Stimulated activated naive CD4-positive, alpha-beta T cell treated with Interleukin-2 at 50 U/mL for 16 hours (primary cell): ENCODE measurements around the gene AJUBA.
"Not testable (repeated sequence)": the region's sequence is repeated elsewhere in the genome, so short reads cannot be mapped to it uniquely, and the experiment has no call there.

Experiments used
- DNase-seq: peaks from one replicate; lab custom pipeline; 2025; lab: John Stamatoyannopoulos, UW

The AJUBA gene

DNA sequence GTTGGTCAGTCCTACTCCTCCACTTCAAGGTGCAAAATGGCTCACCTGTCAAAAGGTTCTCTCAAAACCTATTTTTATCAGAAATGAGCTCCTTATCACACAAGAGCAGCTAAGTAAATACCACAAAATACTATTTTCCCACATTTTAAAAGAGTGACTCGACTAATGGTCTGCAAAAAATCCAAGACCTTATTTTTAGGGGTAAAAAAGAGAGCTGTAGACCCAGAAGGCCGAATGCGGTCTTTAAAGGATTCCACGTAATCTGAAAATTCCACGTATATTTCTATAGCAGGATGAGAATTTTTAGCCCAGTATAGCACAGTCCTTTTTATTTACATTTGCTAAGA lies 23.8 kb upstream of the AJUBA start:
- no peak for DNase-seq

DNA sequence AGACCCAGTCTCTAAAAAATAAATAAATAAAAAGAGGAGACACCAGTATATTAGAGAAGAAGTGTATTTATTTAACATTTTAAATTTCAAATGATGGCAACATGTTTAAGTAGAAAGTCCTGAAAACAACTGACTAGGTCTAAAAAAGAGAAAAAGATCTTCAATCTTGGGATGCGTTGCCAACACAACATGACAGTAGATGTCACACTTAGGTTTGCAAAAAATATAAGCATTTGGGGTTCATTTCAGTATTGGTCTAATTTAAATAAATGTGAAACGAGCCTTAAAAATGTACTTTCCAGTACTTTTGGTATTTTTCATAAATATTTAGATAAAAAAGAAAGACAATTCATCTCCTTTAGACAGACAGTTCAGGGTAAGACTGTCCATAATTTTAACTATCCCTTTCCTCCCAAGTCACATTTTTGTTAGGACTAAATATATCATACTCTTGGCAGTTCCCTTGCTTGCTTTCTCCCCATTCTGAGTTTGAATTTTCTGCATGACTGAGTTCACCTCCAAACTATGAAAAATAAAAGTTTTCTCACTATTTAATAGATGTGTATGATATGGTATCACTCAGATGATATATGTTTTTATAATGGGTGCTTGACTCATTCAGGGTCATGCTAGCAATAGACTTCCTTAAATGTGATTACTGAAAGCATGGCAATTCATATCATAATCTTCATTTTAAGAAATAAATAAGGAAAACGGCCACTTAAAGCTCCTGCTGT lies 23.3 kb upstream of the AJUBA start:
- DNase-seq = no peak

DNA sequence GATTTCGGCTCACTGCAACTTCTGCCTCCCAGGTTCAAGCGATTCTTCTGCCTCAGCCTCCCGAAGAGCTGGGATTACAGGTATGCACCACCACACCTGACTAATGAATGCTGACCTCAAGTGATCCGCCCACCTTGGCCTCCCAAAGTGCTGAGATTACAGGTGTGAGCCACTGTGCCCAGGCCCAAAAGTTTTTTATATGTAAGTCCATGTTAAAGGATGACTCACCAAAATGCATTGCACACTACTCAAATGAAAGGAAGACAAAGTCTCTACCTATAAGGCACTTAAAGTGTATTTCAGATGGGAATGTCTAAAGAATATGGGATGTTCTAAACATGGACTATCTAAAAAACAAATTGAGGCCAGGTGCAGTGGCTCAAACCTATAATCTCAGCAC lies 21.9 kb upstream of the AJUBA start:
- DNase-seq = not testable (repeated sequence)

DNA sequence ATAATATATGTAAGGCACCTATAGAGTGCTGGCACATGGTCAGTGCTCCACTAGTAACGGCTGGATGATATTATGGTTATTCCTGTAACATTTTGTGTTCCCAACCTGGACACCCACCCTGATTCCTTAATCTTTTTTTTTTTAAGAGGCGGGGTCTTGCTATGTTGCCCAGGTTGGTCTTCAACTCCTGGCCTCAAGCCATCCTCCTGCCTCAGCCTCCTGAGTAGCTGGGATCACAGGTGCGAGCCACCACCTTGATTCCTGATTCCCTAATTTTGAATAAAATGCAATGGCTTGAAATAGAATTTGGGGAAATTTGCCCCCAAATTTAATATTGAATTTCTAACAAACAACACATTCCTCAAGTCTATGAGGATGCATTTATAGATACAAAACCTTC lies 20.2 kb upstream of the AJUBA start:
- no peak for DNase-seq

DNA sequence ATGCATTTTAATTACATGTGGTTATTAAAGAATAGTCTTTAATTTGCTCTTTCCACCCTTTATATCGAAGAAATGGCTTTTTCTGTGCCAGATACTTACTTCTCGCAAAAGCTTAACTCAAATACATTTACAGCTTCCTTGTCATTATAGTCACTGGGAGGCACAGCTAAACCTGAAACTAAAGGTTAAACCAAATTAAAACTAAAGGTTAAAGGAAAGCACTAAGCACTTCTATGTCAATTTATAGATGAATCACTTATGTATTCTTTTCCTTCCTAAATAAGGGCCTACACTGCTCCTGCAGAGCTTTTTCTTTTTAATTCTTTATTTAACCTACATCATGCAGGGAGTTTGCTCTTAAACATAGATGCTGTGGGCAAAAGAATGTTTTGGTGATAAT lies 18.5 kb upstream of the AJUBA start:
- DNase-seq = no peak

DNA sequence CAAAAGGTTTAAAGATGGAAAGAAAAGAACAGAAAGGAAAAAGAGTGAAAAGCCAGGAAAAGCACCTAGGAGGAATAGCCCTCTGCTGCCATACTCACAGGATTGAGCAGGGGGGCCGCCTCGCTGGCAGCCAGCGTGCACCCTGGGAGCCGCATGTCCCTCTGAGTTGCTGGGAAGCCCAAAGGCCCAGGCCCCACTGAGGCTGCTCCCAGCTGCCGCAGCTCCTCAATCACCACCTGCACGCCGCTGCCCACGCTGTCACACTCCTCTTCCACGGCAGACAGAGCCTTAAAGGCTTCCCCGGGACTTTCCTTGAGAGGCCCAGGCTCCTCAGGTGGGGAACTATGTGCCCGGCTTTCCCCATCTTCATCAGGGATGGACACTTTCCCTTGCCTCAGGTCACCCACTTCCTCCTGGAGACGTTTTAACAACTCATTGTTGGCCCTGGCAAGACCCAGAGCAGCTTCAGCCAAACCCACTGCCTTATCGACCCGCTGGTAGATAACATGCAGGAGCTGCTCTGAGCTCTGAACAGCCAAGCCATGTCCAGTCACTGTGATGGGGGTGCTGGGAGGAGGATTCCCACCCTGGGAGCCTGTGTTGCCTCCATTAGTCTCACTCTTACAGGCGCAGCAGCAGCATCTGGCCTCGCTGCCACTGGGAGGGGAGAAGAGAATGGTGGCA lies 16.1 kb upstream of the AJUBA start:
- DNase-seq = no peak

DNA sequence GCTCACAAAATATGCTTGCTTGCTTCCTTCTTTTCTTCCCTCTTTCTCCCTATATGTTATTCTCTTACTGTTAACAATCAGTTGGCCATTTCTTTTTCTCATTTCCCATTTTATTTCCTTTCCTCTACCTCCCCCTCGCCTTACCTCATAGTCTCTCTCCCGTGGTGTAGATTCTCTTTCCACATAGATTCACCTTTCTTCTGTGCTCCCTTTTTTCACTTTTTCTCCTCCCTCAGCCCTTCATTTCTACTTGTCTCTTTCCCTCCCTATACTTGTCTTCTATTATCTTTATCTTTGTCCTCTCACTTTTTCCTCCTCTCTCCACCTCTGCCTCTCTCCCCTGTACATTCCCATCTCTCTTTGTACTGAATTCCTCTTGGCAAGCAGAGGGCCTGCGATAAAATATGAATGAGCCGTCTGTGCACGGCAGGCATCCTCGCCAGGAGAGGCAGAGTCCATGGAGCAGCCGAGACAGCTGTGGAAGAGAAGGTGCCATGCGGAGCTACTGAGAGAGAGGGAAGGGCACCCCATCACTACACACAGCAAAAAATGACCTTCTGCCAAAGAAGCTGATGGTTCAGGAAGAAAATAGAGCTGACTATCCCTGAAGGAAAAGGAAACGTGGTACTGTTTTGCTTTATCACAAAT lies 15.4 kb upstream of the AJUBA start:
- DNase-seq = no peak

DNA sequence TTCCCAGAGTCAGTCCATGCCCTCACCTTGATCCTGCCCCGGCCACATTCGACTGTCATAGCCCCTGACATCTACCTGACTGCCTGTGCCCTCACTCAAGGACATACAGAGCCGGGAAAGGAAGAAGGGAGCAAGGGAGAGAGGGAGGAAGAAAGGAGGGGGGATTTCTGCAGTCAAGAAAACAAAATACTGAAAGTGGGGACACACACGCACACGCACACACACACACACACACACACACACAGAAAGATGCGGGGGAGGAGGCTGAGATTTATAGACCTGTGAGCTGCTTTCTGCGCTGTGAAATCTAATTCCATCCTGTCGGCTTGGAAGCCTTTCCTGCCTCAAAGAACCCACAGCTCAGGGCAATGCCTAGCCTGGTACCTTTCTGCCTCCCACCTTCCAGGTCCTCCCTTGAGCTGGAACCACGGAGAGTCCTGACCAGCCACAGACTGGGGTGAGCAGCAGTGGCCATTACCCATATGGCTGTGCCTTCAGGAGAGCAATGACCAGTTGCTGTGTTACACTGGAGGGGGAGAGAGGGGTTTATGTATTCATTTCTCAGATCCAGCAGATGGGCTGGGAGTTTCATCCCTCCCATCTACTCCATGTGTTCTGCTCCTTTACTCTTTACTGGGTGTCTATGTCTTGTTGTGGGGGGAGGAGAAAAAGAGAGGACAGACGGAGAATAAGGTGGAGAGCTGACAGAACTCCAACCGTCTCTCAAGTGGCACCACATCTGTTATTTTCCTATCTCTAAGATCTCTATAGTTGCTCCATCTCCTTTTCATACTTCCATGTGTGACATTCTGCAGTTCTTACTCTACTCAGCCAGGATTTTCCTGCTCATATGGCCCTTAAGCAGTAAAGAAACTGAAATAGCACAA lies 14.7 kb upstream of the AJUBA start:
- no peak for DNase-seq

DNA sequence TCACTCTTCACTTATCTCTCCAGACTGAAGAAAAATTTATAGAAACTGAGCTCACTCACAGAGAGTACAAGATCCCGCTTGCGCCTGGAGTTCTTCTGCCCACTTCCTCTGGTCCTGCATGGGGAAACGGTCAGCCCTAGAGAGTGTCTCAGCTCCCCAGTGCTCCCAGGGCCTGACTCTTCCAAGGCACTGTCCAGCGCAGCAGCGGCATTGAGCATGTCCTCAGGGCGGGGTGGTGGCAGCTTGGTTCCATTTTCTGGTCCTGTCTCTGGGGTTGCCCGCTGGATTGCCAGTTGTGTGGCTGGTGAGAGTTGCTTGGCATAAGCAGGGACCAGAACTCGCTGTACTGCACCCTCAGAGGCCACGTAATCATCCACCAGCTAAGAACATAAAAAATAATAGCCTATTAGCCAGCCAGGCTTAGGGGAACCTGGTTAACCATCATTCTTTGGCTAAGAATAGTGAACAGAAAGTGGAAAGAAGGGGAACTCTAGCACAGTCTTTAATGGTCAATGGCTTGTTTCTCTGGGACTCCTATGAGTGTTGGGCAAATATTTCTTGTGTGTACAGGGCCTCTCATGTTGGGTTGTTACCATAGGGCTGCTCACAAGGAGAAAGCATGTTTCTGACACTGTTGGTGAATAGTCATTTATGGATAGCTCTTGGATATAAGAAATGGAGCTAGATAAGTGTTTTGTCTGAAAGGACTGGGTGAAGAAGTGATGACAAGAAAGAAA lies 13.7 kb upstream of the AJUBA start:
- DNase-seq = no peak

DNA sequence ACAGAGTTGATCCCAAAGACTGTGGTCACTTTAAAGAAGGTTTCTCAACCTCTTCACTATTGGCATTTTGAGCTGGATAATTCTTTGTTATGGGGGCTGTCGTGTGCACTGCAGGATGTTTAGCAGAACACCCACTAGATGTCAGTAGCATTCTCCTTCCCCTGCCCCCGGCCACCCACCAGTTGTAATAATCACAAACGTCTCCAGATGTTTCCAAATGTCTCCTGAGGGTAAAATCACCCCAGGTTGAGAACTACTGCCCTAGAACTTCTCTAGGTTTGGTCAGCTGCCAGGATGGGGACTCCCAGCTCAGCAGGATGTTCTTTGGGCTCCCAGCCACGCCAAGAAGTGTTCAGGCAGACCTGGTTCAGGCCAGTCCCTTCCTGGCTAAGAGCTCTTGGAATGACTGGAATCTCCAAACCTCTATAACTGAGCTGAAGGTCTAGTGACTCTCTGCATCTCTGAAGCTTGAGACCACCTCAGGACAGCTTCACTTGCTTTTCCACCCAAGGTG lies 12.5 kb upstream of the AJUBA start:
- DNase-seq = no peak

DNA sequence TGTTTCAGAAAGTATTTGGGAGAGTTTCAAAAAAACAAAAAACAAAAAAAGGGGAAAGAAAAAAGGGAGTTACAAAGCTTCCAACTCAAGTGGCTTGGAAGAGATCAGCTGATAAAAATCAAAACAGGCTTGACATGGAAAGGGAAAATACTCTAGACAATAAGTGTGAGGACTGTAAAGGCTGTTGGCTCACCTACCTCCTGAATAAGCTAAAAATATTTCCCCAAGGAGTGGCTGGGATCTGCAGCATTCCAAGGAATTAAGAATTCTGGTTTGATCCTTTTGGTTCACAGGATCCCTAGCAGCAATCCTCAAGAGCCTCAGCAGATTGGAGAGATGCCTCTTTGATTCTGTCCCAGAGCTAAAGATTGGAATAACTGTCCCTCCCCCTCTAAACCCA lies 11.2 kb upstream of the AJUBA start:
- no peak for DNase-seq

DNA sequence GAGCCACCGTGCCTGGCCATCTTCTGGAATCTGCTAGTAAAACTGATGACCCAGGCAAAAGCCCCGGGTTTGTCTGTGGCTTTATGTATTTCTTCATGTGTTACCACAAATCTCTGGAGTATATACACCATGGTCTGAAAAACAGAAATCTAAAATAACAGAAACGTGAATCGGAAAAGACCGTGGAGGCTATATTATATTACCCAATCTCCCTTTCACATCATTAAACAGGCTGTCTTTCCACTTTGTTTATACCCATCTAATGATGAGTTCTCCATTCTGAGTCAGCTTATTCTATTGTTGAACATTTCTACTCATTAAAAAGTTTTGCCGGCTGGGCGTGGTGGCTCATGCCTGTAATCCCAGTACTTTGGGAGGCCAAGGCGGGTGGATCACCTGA lies 9.5 kb upstream of the AJUBA start:
- no peak for DNase-seq

DNA sequence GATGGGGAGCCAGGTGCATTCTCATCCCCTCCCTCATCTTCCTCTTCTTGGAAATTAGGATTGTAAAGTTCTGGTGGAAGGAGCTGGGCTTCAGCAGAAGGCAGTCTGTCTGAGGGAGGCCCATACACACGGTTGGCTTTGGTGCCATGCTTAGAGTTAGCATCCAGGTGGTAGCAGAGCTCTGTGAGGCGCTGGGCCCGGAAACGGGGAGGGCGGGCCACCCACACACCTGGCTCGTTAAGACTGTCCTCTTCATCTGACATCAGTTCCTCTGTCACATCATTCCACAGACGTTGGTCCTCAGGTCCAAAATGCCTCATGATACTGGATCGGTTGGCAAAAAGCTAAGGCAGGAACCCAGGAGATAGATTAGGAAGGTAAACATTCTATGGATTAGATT lies 4.9 kb upstream of the AJUBA start:
- DNase-seq = no peak

DNA sequence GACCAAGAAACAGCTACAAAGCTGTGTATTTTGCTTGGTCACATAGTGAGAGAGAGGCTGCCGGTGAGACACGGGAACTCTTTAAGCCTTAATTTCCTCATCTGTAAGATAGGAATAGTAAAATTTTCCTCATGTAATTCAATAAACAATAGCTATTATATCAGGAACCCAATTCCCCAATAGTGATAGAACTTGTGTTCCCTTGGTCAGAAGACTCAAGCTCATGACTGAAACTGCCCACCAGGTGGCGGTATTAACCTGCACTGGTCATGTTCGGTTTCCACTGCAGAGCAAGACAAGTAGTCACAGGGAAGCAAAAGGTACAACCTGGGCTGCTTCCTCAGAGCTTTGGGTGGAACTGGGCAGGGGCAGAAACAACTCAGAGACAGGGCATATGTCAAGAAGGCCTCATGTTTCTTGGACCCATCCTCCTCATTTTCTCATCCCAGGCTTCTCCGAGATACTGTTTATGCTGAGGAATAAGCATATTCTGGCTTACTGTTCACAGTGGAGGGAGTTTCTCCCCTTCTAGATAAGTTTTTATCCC lies 4.2 kb upstream of the AJUBA start:
- DNase-seq = peak; percentile 82

DNA sequence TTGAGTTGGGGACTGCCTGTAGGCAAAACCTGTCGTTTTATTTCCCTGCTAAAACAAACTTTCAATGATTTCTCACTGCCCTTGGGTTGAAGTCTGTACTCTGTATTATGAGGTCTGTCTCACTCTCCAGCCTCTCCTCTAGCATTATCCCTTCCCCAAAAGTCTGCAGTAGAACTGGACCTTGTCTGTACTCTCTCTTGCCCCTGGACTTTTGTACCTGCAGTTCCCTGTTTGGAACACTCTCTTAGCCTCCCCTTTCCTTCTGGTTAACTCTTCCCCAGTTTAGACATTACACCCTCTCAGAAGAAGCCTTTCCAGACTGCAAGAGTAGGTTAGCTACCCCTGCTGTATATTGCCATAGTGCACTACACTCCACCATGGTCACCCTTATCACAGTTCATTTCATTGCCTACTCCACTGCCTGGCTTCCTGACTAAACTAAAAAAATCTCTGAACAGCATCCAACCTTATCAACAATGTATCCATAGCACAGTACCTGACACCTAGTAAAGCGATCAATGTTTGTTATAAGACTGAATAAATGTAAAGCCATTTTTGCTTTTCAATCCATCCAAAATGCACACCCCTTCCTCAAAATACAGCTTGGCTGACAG lies 3.6 kb upstream of the AJUBA start:
- no peak for DNase-seq

DNA sequence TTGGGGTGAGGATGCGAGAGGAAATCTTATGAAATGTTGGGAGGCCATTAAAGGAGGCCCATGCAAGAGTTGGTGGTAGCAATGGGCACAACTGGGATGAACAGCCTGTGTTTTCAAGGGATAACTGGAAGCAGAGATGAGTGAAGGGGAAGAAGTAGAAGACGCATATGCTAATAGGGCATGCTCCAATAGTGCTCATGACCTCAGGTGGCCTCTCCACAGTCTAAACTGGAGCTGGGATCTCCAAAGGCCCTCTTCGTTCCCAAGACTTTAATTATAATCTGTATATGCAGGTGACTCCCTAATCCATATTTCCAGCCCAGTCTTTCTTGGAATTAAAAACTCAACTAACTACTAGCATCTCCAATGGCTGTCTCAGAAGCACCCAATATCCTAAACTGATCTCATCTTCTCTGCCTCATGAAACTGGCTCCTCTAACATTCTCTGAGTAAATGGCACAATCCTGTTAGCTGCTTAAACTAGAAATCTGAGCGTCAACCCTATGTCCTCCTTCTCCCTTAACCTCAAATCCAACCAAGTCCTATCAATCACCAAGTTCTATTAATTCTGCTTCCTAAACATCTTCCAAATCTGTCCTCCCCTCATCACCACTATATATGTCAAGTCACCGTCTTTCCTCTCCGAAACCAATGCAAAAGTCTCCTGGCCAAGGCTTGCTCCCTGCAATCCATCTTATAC lies 2.8 kb upstream of the AJUBA start:
- DNase-seq = no peak

DNA sequence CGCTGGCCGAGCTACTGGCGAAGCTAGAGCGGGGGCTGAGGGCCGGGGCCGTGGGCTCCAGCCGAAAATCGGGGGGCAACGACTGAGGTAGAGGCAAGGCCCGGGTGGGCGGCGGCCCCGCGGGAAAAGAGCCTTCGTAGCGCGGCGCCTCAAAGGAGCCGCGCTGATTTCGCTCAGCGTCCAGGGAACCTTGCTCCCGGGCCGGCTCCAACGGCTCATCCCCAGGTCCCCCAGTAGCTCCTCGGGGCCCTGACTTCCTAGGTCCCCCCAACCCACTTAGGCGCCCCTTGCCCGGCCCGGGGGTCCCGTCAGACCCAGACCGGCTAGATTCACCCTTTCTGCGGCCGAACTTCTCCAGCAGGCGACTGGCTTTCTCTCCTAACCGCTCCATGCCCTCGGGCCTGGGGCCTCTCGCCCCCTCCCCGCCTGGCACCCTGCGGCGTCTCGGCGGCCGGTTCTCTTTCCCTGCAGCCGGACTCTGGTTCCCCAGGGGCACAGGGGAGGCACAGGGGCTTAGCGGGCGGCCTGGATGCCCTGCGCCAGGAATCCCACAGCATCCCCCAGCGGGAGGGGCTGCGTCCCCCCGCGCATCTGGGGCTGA lies 375 bp downstream of the AJUBA start:
- DNase-seq = no peak

DNA sequence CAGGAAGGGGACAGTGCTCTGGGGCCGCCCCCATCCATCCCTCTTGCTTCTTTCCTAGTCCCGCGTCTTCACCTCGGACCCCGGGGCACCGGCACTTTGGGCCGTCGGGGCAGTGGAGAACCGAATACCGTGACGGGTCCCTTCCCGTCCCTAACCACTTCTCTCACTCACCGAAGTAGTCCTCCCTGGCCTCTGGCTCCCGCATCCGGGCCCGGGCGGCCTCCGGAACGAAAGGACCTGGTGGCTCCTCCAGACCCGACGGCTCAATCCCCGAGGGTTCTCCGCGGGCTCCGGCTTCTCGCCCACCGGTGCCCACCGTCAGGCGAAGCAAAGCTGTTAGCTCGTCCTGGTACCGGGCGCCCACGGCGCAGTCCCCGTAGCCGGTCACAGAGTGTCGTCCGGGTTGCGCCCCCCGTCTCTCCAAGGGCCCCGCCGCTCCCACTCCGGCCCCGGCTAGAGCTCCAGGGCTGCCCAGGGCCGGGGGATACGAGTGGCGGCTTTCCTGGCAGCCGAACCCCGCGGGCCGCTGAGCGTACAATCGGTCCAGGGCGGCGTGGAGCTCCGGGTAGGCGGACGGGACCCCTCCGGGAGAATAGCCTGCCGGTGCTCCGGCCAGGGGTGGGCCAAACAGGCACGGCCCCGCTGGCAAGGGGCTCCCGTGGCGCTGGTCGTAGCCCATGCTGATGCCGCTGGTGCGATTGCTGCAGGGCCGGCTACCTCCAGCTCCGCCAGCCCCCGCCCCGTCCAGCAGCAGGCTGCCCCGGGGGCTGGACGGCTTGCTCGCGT lies 1.1 kb downstream of the AJUBA start:
- DNase-seq = no peak

DNA sequence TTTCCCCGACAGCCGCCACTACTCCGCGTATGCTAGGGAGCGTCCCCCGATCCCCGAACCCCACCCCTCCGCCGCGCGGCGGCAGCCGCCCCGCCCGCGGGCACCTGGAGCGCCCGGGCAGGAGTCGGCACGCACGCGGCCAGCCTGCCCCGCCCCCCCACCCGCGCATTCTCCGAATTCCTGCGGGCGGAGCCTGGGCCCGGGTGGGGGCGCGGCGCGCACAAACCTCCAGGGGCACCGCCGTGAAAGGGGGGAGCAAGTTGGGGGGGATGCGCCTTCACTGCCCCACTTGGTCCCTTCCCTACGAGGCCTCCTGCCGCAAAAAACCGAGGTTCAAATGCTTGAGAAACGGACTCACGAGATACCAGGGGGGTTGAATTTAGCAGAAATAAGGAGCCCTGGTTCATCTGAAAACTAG lies 1.7 kb downstream of the AJUBA start:
- DNase-seq = peak; percentile 39
